Body of pancreas (tissue), 4 donors: Measurements from ENCODE around the gene TMEM9. TPM values are rescaled to one million over a fixed set of nuclear protein-coding genes. Genes with fewer than 3 reads are reported as not detected.

Experiments used
- ATAC-seq: fragments of 150-250 bp; one replicate; pipeline ENCODE4 v1.9.1; 2016
- DNase-seq, 4 donors: peaks; one replicate each; pipeline ENCODE4 v3.0.0-alpha.2; 2019
- H3K27ac ChIP-seq, 4 donors: fragments of 200-600 bp; sonication (generic); 1 replicate in 3 of 4; 2 replicates in 1 of 4; pipeline versions ENCODE4 v1.5.1 to v1.6.1; 2016 to 2019; ENCODE audit warnings: mild to moderate bottlenecking in 1 of 4, mixed read lengths in 1 of 4, moderate library complexity in 1 of 4
- H3K27me3 ChIP-seq, 2 donors: fragments of 200-600 bp; sonication (generic); one replicate each; pipeline ENCODE4 v1.6.0; 2016; ENCODE audit warnings: mild to moderate bottlenecking in 1 of 2
- H3K36me3 ChIP-seq, 2 donors: fragments of 200-600 bp; sonication (generic); replicated peaks in 1 of 2; 2 replicates each; pipeline ENCODE4 v1.5.1; 2016; ENCODE audit warnings: low read depth in 2 of 2; ENCODE audit not compliant: insufficient read depth in 1 of 2
- H3K4me1 ChIP-seq: fragments of 200-600 bp; sonication (generic); one replicate; pipeline ENCODE4 v1.6.0; 2016
- H3K4me3 ChIP-seq, 2 donors: fragments of 200-600 bp; sonication (generic); 1 replicate in 1 of 2; 2 replicates in 1 of 2; pipeline ENCODE4 v1.5.1; 2016 to 2019
- H3K9me3 ChIP-seq, 3 donors: fragments of 200-600 bp; sonication (generic); 1 replicate in 2 of 3; 2 replicates in 1 of 3; pipeline ENCODE4 v1.5.1; 2016
- CTCF ChIP-seq, 7 experiments: fragments of 450-650 bp in 4 of 7; fragments of 200-600 bp in 3 of 7; sonication (generic) in 3 of 7; IDR thresholded peaks; one replicate each; pipeline ENCODE4 v1.5.1; 2016 to 2019; ENCODE audit warnings: antibody characterized with exemption in 7 of 7
- POLR2A ChIP-seq, 3 donors: fragments of 450-650 bp; IDR thresholded peaks; one replicate each; pipeline ENCODE4 v1.6.1; 2016; ENCODE audit warnings: antibody characterized with exemption in 3 of 3, mild to moderate bottlenecking in 2 of 3
- WGBS, 2 donors: methylation state at CpG; one replicate each; pipeline ENCODE4 v1.1.5; 2017; 5-methylcytosine and 5-hydroxymethylcytosine counted together
- intact Hi-C: fragments of 100-400 bp; cut with DNase I; formaldehyde crosslinking; loops from one replicate; pipeline ENCODE4 v1.15.1; 2023
- total RNA-seq, 2 donors: library from RNA; depleted of rRNA; stranded (reverse); fragments of >200 nt; gene quantifications; one replicate each; pipeline ENCODE4 v1.1.0, GENCODE V29; 2016

TMEM9 gene
- total RNA-seq, 2 donors from 2014 or later: 56.6 to 70.5 TPM

GRCh38 chr1:201090541-201090940 is 63.7 kb downstream of the TMEM9 start:
- WGBS, 2 donors: 80 to 84% methylated on average over 4 of the region's 4 CpGs
- Histone ChIP-seq H3K27me3 (no peaks in the 10 kb centered on the region), H3K4me3 (no peak overlapping the region), H3K36me3 (no peaks in the 10 kb centered on the region), H3K9me3 (no peaks in the 10 kb centered on the region), H3K27ac (no peak overlapping the region), H3K4me1 (no peaks in the 10 kb centered on the region)
- ATAC-seq: no peak
- intact Hi-C loops: loop anchor here (10.0 kb wide), 1 partner anchor 134 kb away; no protein-coding TSS in a partner anchor
- no peak for DNase-seq
- TF ChIP-seq POLR2A (IDR thresholded peaks at IDR 0.05) (no peak), CTCF (IDR thresholded peaks at IDR 0.05) (no peak)

DNA sequence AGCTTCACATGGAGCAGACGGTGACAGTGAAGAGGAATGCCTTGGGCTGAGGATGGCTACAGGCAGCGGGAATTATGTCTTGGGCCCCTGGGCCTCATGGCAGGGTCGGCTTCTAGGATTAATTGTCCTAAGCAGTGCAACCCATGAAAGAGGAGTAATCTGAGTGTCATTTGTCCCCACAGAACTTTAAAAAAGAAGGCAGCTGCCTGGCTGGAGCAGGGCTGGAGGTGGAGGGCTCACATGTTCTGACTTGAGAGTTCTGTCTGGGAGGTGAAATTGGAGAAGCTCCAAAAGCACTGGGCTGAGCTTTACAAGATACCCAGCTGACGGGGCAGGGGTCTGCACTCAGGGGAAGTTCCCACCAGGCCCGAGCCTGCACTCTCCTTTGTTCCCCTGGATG is 64.7 kb downstream of the TMEM9 start:
- intact Hi-C loops: no loop called here
- ATAC-seq (no peak), DNase-seq (no peak)
- no peak overlapping the region for H3K27ac ChIP-seq
- 79 to 81% methylated on average over 5 of the region's 5 CpGs for WGBS, 2 donors
- H3K4me3 ChIP-seq: no peak overlapping the region
- TF ChIP-seq CTCF (IDR thresholded peaks at IDR 0.05) (no peak), POLR2A (IDR thresholded peaks at IDR 0.05) (no peak)
- H3K4me1 ChIP-seq: no peaks in the 10 kb centered on the region
- no peaks in the 10 kb centered on the region for H3K9me3 ChIP-seq
- no peaks in the 10 kb centered on the region for H3K27me3 ChIP-seq
- no peaks in the 10 kb centered on the region for H3K36me3 ChIP-seq

DNA sequence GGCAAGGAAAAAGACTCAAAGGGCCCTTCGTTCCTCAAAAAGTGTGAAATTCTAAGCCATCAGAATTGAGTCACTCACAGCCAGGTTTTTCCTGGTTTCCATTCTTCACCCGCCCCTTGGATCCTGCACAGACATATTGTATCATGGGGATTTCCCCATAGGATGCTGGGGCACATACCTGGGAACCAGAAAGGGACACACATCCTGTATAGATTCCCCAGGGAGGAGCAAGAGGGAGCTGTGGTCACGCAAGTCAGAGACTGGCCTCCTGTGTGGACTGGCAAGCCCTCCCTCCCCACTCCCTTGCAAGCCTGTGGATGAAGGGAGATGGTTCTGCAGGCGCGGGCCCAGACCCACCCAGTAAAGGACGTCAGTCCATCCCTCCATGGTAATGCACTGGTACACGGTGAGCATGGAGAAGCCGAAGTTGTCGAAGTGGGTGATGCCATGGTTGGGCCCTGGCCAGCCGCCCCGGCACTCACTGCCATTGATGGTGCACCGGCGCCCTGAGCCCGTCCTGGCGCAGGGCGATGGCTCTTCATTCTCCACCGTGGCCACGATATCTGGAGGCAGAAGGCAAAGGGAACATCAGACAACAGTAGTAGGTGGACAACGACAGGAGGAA is 65.3 kb downstream of the TMEM9 start:
- no peaks in the 10 kb centered on the region for H3K9me3 ChIP-seq
- no peak for DNase-seq
- 83 to 84% methylated on average over 15 to 19 of the region's 19 CpGs for WGBS, 2 donors
- H3K4me1 ChIP-seq: no peaks in the 10 kb centered on the region
- TF ChIP-seq POLR2A (IDR thresholded peaks at IDR 0.05) (no peak), CTCF (IDR thresholded peaks at IDR 0.05) (no peak)
- H3K4me3 ChIP-seq: no peak overlapping the region
- intact Hi-C loops: no loop called here
- no peaks in the 10 kb centered on the region for H3K36me3 ChIP-seq
- ATAC-seq: no peak
- no peaks in the 10 kb centered on the region for H3K27me3 ChIP-seq
- H3K27ac ChIP-seq: no peak overlapping the region

DNA sequence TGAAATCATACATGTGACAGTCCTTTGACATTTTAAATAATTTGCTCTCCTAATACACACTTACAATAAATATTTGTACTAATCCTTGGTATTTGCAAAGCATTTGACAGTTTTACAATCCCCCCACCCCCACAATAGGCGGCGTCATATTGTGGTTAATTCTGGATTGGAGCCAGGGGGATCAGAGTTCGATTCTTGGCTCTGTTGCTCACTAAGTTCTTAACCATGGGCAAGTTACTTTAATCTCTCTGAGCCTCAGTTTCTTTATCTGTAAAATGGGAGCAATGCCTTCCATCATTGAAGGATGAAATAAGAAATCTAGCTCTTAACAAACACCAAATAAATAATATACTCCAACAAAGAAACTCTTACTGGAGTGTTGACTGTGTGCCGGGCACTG is 65.9 kb downstream of the TMEM9 start:
- WGBS, 2 donors: 36 to 46% methylated on average over 4 of the region's 4 CpGs
- H3K27me3 ChIP-seq: no peaks in the 10 kb centered on the region
- no peak for ATAC-seq
- H3K4me1 ChIP-seq: no peaks in the 10 kb centered on the region
- H3K36me3 ChIP-seq: no peaks in the 10 kb centered on the region
- intact Hi-C loops: no loop called here
- TF ChIP-seq POLR2A (IDR thresholded peaks at IDR 0.05) (no peak), CTCF (IDR thresholded peaks at IDR 0.05) (no peak)
- H3K9me3 ChIP-seq: no peaks in the 10 kb centered on the region
- no peak overlapping the region for H3K27ac ChIP-seq
- H3K4me3 ChIP-seq: no peak overlapping the region
- DNase-seq: no peak
